T-helper 9 cell (primary cell): Measurements from ENCODE around the gene SMIM44.
A peak's percentile ranks its signal among the peaks of the same experiment; 100 is the strongest.

Experiments
- DNase-seq: peaks from one replicate; pipeline ENCODE4 v3.0.0-alpha.2; 2020

The SMIM44 gene

GRCh38 chr19:3499738-3500428, 16.6 kb upstream of the SMIM44 start:
- no peak for DNase-seq

GRCh38 chr19:3497757-3498520, 14.7 kb upstream of the SMIM44 start:
- DNase-seq: no peak

GRCh38 chr19:3496392-3497273, 13.4 kb upstream of the SMIM44 start:
- DNase-seq: no peak

DNA sequence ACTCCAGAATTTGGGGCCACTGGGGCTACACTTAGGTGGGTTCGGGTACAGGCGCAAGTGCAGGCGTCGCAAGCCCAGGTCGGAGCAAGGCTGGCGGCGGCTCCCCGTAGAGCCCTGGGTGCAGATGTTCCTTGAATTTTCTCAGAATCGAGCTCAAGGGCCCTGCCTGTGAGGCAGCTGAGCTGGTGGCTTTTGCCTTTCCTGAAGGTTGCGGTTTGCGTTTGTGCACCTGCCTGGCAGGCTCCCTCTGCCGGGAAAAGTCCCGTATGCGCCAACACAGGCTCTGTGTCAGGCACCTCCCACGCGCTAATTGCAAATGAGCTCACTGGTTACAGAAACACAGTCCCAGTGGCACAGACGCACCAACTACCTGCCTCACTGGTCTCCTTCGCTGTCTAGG, 11.3 kb upstream of the SMIM44 start:
- DNase-seq: peak; percentile 20

DNA sequence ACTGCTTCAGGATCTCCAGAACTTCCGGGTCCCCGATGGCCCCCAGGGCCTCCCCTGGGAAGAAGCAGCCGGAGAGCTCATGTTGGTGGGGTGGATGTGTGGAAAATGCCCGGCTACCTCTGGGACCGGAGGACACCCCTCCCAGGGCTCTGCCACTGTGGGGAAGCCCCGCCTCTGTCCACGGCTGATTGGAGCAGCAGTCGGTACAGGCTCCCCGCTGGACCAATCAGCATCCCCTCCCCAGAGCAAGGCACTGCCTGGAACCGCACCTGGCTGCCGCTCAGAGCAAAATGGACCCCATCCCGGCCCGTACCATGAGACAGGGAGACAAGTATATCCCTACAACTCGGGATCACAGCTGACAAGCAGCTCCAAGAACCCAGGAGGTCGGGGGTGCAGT, 10.8 kb upstream of the SMIM44 start:
- no peak for DNase-seq

DNA sequence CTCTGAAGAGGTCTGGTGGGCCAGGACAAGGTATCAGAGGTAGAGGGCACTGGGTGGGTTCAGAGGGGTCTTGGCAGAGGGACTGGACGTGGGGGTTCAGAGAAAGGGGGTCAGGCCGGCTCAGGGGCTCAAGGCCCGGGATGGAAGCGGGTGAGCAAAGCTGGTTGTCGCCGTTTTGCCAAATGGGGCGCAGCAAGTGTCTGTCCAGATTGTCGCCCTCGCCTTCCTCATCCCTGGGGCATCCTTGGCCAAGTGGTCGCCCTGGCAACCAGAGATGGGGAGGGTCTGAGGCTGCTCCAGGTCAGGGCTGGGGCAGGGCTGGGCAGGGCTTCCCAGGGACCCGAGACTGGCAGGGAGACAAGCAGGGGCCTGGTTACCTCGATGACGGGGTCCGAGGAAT, 10.4 kb upstream of the SMIM44 start:
- no peak for DNase-seq

GRCh38 chr19:3492919-3493318, 9.7 kb upstream of the SMIM44 start:
- DNase-seq: no peak

DNA sequence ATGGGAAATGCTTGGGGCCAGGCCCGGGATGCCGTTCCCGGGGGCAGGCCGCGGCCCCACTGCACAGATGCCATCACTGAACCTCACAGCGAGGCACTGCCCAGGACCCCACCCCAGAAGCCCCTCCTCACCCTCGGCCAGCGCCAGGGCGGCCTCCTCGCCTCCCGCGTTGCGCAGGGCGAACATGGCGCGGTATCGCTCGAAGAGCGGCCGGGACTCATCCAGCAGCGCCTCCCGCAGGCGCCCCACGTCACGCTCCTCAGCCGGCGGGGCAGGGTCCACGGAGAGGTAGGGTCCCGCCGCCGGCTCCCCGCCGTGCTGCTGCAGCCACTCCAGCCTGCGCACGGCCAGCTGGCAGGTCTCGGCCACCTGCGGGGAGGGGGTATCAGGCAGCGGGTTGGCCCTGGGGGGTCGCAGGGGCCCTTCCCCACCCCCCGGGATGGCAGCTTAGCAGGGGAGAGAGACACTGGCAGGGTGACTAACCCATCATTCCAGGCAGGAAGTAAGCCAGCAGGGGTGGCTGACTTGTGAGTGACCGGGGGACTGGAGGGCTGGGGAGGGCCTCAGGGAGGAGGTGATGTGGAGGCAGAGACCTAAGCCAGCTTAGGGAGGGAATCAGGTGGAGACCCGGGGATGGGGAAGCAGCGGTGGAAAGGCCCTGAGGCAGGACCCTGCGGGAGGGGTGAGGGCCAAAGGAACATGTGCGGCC, 9.0 kb upstream of the SMIM44 start:
- no peak for DNase-seq

GRCh38 chr19:3491396-3492119, 8.3 kb upstream of the SMIM44 start:
- no peak for DNase-seq

- no peak for DNase-seq
Observed at GRCh38 chr19:3482507-3483225, 575 bp downstream of the SMIM44 start.

DNA sequence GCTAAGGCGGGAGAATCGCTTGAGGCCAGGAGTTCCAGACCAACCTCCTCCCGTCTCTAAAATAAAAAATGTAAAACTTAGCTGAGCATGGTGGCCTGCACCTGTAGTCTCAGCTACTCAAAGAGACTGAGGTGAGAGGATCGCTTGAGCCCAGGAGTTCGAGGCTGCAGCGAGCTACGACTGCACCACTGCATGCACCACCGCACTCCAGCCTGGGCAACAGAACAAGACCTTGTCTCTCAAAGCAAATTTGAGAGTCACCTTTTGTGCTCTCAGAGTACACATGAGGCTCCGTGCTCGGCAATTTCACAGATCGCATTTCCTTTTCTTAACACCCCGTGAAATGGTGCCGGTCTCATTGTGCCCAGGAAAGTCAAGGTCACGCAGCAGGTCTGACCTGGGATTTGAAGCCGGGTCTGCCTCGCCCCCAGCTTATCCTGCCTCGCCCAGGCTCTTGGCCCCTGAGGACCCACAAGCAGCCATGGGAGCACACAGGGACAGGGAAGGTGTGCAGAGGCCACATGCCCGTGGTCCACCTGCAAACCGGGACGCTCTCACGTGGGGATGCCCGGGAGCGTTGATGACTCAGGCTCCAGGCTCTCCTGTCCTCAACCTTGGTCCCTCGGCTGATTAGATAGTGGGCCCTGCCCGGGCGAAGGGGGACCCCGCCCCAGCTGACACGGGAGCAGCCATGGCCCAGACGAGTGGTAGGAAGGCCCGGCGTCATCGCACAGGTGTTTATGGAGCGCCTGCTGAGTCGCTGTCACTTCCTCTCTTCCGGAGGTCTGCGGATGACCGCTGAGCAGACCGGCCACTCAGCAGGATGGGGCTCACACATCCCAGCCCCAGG, 1.8 kb downstream of the SMIM44 start:
- no peak for DNase-seq

GRCh38 chr19:3480383-3481091, 2.7 kb downstream of the SMIM44 start, which contains the start of gene SMIM24:
Gene SMIM24, minus strand, starts transcription at chr19:3480525. Its CDS starts 62 bp downstream, at chr19:3480463.
- DNase-seq: no peak

GRCh38 chr19:3479834-3480215, 3.4 kb downstream of the SMIM44 start:
- DNase-seq: no peak

- no peak for DNase-seq
Observed at GRCh38 chr19:3479177-3479833, 3.9 kb downstream of the SMIM44 start.

GRCh38 chr19:3478409-3479176, 4.6 kb downstream of the SMIM44 start:
- no peak for DNase-seq

GRCh38 chr19:3477951-3478350, 5.3 kb downstream of the SMIM44 start:
- no peak for DNase-seq

GRCh38 chr19:3477506-3477905, 5.7 kb downstream of the SMIM44 start:
- DNase-seq: no peak

- DNase-seq: no peak
Observed at GRCh38 chr19:3476830-3477229, 6.4 kb downstream of the SMIM44 start.
